Colon (tissue), 2 donors: ENCODE data around the gene C1orf56.
"Not testable (repeated sequence)": the region's sequence is repeated elsewhere in the genome, so short reads cannot be mapped to it uniquely, and the experiment has no call there.

Experiments used
- FAIRE-seq: peaks from 2 replicates; lab custom pipeline; 2012; peaks lifted over from hg19 to GRCh38; lab: Jason Lieb, UNC
- donor health status: control.
- donor health status: control.

Gene C1orf56

GRCh38 chr1:151062741-151063371 lies 15.3 kb downstream of the C1orf56 start:
- no peak for FAIRE-seq

GRCh38 chr1:151065089-151065645 lies 17.6 kb downstream of the C1orf56 start:
- FAIRE-seq = no peak

DNA sequence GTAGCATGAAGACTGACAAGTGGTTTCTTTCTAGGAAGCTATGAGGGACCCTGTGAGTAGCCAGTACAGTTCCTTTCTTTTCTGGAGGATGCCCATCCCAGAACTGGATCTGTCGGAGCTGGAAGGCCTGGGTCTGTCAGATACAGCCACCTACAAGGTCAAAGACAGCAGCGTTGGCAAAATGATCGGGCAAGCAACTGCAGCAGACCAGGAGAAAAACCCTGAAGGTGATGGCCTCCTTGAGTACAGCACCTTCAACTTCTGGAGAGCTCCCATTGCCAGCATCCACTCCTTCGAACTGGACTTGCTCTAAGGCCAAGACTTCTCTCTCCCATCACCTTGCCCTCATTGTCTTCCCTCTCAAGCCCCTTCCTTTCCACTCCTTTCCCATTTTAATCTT lies 19.6 kb downstream of the C1orf56 start:
- FAIRE-seq = no peak

- no peak for FAIRE-seq
Observed at GRCh38 chr1:151069103-151069486, 21.5 kb downstream of the C1orf56 start.

GRCh38 chr1:151070474-151071276 lies 23.1 kb downstream of the C1orf56 start, which contains the start of gene GABPB2:
TSS of gene GABPB2 (plus strand) at chr1:151070761. CDS start at chr1:151088190, 17,429 bp downstream.
- no peak for FAIRE-seq

DNA sequence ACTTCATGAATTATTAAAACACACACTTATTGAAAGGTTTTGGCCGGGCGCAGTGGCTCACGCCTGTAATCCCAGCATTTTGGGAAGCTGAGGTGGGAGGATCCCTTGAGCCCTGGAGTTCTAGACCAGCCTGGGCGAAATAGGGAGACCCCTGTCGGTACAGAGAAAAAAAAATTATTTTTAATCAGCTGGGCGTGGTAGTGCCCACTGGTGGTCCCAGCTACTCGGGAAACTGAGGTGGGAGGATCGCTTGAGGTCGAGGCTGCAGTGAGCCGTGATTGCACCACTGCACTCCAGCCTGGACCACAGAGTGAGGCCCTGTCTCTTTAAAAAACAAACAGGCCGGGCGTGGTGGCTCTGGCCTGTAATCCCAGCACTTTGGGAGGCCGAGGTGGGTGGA lies 24.7 kb downstream of the C1orf56 start:
- FAIRE-seq = no peak

GRCh38 chr1:151085953-151086559 lies 38.5 kb downstream of the C1orf56 start:
- FAIRE-seq = no peak

GRCh38 chr1:151097426-151097825 lies 49.9 kb downstream of the C1orf56 start:
- FAIRE-seq = not testable (repeated sequence)

DNA sequence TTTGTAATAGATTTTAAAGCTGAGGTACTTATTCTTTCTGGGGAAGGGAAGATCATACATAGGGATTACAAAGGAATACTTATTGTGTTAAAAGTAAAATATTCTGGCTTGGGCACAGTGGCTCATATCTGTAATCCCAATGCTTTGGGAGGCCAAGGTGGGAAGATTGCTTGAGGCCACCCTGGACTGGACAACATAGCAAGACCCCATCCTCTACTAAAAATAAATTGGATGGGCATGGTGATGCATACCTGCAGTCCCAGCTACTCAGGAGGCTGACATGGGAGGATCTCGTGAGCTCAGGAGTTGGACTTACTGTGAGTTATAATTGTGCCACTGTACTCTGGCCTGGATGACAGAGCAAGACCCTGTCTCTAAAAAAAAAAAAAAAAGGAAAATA lies 50.6 kb downstream of the C1orf56 start:
- no peak for FAIRE-seq
